GM12874 (cell line): ENCODE results near the gene VPS45.
A peak's percentile ranks its signal among the peaks of the same experiment; 100 is the strongest.

Experiments
- TF ChIP-seq, protein P1 (sequence below): IDR thresholded peaks from 2 replicates; pipeline ENCODE4 v1.5.1; 2011; ENCODE audit warnings: low read depth, mild to moderate bottlenecking, control low read depth, low read length, moderate library complexity; ENCODE audit not compliant: insufficient read depth

VPS45 gene

DNA sequence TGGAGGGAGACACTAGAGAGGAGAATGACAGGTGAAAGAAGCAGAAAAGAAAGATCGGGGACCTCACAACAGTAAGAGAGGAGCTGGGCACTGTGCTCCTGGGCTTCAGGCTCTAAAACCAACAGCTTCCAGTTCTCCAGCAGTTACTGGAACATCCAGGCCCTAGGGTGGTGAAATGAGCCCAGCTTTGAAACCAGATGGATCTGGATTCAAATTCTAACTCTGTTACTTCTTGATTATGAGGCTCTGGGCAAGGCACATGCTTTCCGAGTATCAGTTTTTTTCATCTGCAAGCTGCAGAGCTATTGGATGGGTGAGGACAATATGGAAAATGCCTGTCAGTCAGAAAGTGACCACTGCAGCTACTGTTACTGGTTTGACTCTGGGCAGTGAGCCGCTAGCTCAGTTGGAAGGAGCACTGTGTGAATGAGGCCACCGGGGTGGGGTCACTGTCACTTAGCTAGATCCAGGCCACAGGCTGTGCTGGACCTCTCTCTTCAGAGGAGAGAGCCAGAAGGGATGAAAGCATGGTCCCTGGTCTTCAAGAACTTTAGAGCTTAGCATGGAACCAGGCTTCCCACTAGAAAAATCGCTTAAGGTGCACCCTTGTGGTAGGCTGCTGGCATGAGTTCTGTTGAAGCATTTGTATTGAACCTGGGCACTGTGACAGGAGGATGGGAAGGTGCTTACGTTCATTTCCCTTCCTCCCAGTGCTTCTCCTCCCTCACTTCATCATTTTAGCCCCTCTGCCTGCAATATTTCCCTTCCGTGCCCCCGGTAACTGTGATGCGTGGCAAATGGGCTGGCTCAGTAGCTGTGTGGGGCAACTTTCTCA lies 94.4 kb downstream of the VPS45 start:
- TF ChIP-seq, protein P1, sequence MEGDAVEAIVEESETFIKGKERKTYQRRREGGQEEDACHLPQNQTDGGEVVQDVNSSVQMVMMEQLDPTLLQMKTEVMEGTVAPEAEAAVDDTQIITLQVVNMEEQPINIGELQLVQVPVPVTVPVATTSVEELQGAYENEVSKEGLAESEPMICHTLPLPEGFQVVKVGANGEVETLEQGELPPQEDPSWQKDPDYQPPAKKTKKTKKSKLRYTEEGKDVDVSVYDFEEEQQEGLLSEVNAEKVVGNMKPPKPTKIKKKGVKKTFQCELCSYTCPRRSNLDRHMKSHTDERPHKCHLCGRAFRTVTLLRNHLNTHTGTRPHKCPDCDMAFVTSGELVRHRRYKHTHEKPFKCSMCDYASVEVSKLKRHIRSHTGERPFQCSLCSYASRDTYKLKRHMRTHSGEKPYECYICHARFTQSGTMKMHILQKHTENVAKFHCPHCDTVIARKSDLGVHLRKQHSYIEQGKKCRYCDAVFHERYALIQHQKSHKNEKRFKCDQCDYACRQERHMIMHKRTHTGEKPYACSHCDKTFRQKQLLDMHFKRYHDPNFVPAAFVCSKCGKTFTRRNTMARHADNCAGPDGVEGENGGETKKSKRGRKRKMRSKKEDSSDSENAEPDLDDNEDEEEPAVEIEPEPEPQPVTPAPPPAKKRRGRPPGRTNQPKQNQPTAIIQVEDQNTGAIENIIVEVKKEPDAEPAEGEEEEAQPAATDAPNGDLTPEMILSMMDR, result peak; percentile 15; the same call in 1 of the 2 replicates

DNA sequence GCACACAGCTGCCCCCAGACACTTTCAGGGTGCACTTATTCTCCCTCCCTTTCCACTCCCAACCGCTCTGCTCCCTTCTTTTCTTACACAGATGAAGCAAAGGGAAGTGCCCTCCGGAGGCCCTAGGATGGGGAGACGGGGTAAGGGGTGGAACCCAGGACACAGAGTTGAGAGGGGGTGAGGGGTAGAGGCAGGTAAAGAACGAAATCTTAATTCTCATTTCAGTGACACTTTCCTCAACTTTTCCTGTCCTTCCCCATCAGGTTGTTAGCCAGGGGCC lies 94.9 kb downstream of the VPS45 start:
- TF ChIP-seq, protein P1, result no peak

DNA sequence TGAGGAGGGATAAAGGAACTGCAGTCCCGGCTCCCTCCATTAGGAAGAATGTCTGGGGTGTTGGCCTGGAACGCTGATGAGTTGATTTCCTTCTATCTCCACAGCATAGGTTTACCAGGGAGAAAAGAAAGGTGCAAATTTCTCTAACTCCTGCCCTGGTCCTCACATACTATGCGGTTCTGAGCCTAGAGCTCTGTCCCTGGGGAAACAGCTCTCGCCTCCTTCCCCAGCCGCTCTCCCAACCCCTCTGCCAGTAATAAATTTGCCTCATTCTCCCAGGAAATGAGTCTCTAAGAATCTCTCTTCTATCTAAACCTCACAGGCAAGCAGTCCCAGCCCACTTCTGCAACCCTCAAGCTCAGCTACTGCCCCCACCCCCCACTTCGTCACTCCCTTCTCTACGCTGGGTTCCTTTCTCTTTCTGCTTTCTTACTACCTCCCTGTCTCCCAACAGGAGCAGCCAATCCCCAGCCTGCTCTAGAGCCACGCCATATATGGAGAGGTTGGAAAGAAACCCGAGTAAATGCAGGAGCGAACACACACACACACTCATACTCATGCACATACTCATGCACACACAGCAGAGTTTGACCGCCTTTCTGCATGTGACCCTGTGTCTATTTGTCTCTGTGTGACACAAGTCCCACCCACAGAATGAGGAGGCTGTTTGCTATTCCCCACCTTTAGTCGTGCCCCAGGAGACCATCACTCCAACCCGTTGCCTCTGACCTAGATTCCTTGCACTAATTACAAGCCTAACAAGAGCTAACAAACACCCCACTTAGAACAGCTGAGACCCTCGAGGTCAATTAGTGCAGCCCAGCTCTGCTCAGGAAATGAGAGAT lies 95.5 kb downstream of the VPS45 start:
- TF ChIP-seq, protein P1, result no peak

DNA sequence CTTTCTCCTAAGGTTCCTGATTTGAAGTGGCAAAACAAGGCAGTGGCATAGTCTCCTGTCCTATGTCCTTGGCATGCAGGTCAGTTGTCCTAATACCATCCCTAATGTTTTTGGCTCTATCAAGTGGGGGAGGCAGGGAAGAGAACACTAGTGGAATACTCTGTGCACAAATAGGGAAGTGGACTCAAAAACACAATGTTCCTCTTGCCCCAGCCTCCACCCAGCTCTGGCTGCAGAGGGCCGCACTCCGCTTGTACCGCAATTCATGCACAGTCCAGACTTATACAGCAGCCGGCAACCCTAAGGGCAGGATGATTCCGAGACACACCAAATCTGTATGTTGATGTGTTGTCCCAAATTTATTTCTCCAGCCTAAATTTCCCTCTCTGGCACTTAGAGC lies 96.6 kb downstream of the VPS45 start:
- TF ChIP-seq, protein P1, result no peak

DNA sequence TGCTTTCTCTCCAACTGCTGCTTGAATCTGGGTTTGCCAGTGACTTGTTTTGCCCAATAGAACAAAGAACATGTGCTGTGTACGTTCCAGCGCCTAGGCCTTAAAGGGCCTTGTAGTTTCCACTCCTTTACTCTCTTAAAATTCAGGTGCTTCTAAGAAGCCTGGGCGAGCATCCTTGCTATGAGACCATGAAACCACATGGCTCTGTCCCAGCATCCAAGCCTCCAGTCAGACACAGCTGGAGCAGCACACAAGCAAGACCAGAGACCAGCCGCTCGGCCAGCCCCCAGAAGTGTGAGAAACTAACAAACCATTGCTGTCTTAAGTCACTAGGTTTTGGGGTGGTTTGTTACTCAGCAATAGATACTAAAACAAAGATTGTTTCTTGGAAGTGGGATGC lies 97.2 kb downstream of the VPS45 start:
- TF ChIP-seq, protein P1, result no peak

DNA sequence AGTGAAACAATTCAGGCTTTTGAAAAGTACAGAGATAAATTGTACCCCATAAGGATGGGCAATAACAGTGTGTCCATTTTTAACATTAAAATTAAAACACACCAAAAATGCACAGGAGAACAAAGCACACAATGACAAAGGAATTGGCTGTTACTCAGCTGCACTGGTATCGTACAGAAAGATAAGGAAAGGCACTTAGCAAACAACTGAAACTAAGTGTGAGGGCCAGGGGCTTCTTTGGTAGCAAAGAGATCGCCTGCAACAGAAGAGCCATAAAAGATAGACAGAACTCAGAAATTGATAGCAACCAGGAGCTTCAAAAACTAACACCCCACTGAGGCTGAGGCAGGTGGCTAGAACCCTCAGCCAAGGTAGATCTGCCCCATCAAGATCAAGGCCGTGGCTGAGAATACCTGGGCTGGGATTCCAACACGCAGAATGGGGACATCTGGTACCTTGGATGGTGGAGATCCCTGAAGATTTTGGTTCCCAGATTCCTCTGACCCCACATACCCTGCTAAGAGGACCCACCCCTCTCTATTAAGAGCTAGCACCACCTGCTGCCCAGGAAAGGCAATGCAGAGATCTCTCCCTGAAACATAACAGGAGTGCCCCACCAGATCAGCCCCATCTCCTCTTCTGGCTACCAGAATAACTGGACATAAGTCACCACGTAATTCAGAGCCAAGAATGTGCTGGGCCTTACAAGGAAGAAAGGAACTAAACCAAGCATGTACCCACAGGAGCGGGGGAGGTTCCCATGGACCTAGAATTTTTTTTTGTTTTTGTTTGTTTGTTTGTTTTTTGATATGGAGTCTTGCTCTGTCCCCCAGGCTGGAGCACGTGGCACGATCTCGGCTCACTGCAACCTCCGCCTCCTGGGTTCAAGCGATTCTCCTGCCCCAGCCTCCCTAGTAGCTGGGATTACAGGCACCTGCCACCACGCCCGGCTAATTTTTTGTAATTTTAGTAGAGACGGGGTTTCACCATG lies 98.3 kb downstream of the VPS45 start:
- TF ChIP-seq, protein P1, result peak; percentile 82
